Osteocyte (in vitro differentiated cells): ENCODE data around the gene KIZ. TPM values are rescaled to one million over a fixed set of nuclear protein-coding genes. Genes with fewer than 3 reads are reported as not detected.
A peak's percentile ranks its signal among the peaks of the same experiment; 100 is the strongest.

Source experiments
- DNase-seq: peaks from one replicate; pipeline ENCODE4 v3.0.0; 2021; ENCODE audit warnings: mixed read lengths; ENCODE audit not compliant: unreplicated experiment; ENCODE audit errors: extremely low spot score
- H3K27ac Mint-ChIP-seq: one replicate; pipeline ENCODE4 v1.8.0; 2021; ENCODE audit warnings: mild to moderate bottlenecking, mixed read lengths; ENCODE audit not compliant: unreplicated experiment
- H3K27me3 Mint-ChIP-seq: one replicate; pipeline ENCODE4 v1.8.0; 2021; ENCODE audit warnings: mixed read lengths; ENCODE audit not compliant: unreplicated experiment
- H3K36me3 Mint-ChIP-seq: one replicate; pipeline ENCODE4 v1.8.0; 2021; ENCODE audit warnings: mixed read lengths; ENCODE audit not compliant: unreplicated experiment
- H3K4me1 Mint-ChIP-seq: one replicate; pipeline ENCODE4 v1.8.0; 2021; ENCODE audit warnings: mixed read lengths; ENCODE audit not compliant: unreplicated experiment
- H3K4me3 Mint-ChIP-seq: one replicate; pipeline ENCODE4 v1.8.0; 2021; ENCODE audit warnings: mild to moderate bottlenecking, moderate library complexity, mixed read lengths; ENCODE audit not compliant: unreplicated experiment
- H3K9me3 Mint-ChIP-seq: one replicate; pipeline ENCODE4 v1.8.0; 2021; ENCODE audit warnings: mixed read lengths; ENCODE audit not compliant: unreplicated experiment
- CTCF ChIP-seq: fragments of 200-600 bp; sonication (generic); IDR thresholded peaks from 2 replicates; pipeline ENCODE4 v1.5.0; 2021; ENCODE audit warnings: antibody characterized with exemption, mild to moderate bottlenecking, moderate library complexity
- total RNA-seq: library from RNA; stranded (reverse); gene quantifications from 2 replicates; pipeline ENCODE4 v1.2.1, GENCODE V29; 2021

KIZ gene
- total RNA-seq, 1 donor from 2014 or later: 21.2 TPM

GRCh38 chr20:21099751-21100577, 25.9 kb upstream of the KIZ start:
- TF ChIP-seq CTCF: no peak
- no peaks in the 10 kb centered on the region for H3K9me3 Mint-ChIP-seq
- H3K4me1 Mint-ChIP-seq: peaks cover 22% of the 10 kb centered on the region
- no peaks in the 10 kb centered on the region for H3K36me3 Mint-ChIP-seq
- peaks cover 91% of the 10 kb centered on the region for H3K27me3 Mint-ChIP-seq
- H3K27ac Mint-ChIP-seq: no peak overlapping the region
- H3K4me3 Mint-ChIP-seq: peak overlapping the region; percentile 59
- no peak for DNase-seq

- TF ChIP-seq CTCF: no peak
- no peak for DNase-seq
- H3K9me3 Mint-ChIP-seq: no peaks in the 10 kb centered on the region
- peak overlapping the region; percentile 43 for H3K27ac Mint-ChIP-seq
- peak overlapping the region; percentile 59 for H3K4me3 Mint-ChIP-seq
- peaks cover 88% of the 10 kb centered on the region for H3K27me3 Mint-ChIP-seq
- no peaks in the 10 kb centered on the region for H3K36me3 Mint-ChIP-seq
- H3K4me1 Mint-ChIP-seq: peaks cover 22% of the 10 kb centered on the region
Measured at GRCh38 chr20:21100578-21101452, 25.1 kb upstream of the KIZ start.

- Mint-ChIP-seq H3K36me3 (no peaks in the 10 kb centered on the region), H3K4me1 (peaks cover 25% of the 10 kb centered on the region), H3K27ac (no peak overlapping the region), H3K27me3 (peaks cover 88% of the 10 kb centered on the region), H3K9me3 (no peaks in the 10 kb centered on the region), H3K4me3 (no peak overlapping the region)
- TF ChIP-seq CTCF: no peak
- no peak for DNase-seq
Measured at GRCh38 chr20:21101453-21101931, 24.4 kb upstream of the KIZ start.

- H3K36me3 Mint-ChIP-seq: no peaks in the 10 kb centered on the region
- H3K4me3 Mint-ChIP-seq: peak overlapping the region; percentile 22
- H3K27me3 Mint-ChIP-seq: peaks cover 88% of the 10 kb centered on the region
- H3K4me1 Mint-ChIP-seq: peaks cover 25% of the 10 kb centered on the region
- no peak for DNase-seq
- no peak for TF ChIP-seq CTCF
- H3K27ac Mint-ChIP-seq: no peak overlapping the region
- H3K9me3 Mint-ChIP-seq: no peaks in the 10 kb centered on the region
Measured at GRCh38 chr20:21101932-21102575, 23.8 kb upstream of the KIZ start.
